HepG2 (cell line): ENCODE results near the gene GKN1. TPM values are rescaled to one million over a fixed set of nuclear protein-coding genes. Genes with fewer than 3 reads are reported as not detected.

ENCODE experiments used
- ARNT2 ChIP-seq: sonication (generic); formaldehyde crosslinking; IDR thresholded peaks from 2 replicates; pipeline ENCODE4 v1.8.0; 2022; ENCODE audit warnings: mild to moderate bottlenecking, low read depth, missing genetic modification reagents, moderate library complexity
- CBFB ChIP-seq: sonication (generic); formaldehyde crosslinking; IDR thresholded peaks from 2 replicates; pipeline ENCODE4 v1.4.0; 2020; ENCODE audit warnings: missing genetic modification reagents
- CENPT ChIP-seq: sonication (generic); formaldehyde crosslinking; IDR thresholded peaks from 2 replicates; pipeline ENCODE4 v1.8.0; 2022; ENCODE audit warnings: low read depth, mild to moderate bottlenecking, moderate library complexity, missing genetic modification reagents
- ETV6 ChIP-seq: sonication (generic); formaldehyde crosslinking; conservative IDR thresholded peaks from 2 replicates; pipeline ENCODE4 v1.4.0; 2020; ENCODE audit warnings: missing genetic modification reagents
- GATA4 ChIP-seq: sonication (generic); IDR thresholded peaks from 2 replicates; pipeline ENCODE4 v1.6.1; 2016; ENCODE audit warnings: antibody characterized with exemption, low read depth, borderline replicate concordance
- GTF3A ChIP-seq: sonication (generic); formaldehyde crosslinking; conservative IDR thresholded peaks from 2 replicates; pipeline ENCODE4 v1.4.0; 2020; ENCODE audit warnings: mild to moderate bottlenecking, missing genetic modification reagents
- HDAC2 ChIP-seq: sonication (generic); formaldehyde crosslinking; IDR thresholded peaks from 2 replicates; pipeline ENCODE4 v1.4.0; 2020; ENCODE audit warnings: missing genetic modification reagents
- MED8 ChIP-seq: sonication (generic); formaldehyde crosslinking; IDR thresholded peaks from 2 replicates; pipeline ENCODE4 v1.8.1; 2023; ENCODE audit warnings: mild to moderate bottlenecking, missing genetic modification reagents; ENCODE audit not compliant: insufficient replicate concordance
- TOPORS ChIP-seq: sonication (generic); formaldehyde crosslinking; IDR thresholded peaks from 2 replicates; pipeline ENCODE4 v1.8.0; 2023; ENCODE audit warnings: mild to moderate bottlenecking, missing genetic modification reagents
- ZFYVE20 ChIP-seq: sonication (generic); formaldehyde crosslinking; IDR thresholded peaks from 2 replicates; pipeline ENCODE4 v1.8.0; 2023; ENCODE audit warnings: low read depth, mild to moderate bottlenecking, moderate library complexity, missing genetic modification reagents, borderline replicate concordance
- ZMYM2 ChIP-seq: sonication (generic); formaldehyde crosslinking; IDR thresholded peaks from 2 replicates; pipeline ENCODE4 v1.8.0; 2022; ENCODE audit warnings: mild to moderate bottlenecking, missing genetic modification reagents
- ZNF17 ChIP-seq: sonication (generic); formaldehyde crosslinking; IDR thresholded peaks from 2 replicates; pipeline ENCODE4 v1.5.0; 2020; ENCODE audit warnings: mild to moderate bottlenecking, missing genetic modification reagents
- ZNF3 ChIP-seq: IDR thresholded peaks from 2 replicates; pipeline ENCODE4 v1.7.0; 2017; ENCODE audit warnings: inconsistent platforms
- ZNF407 ChIP-seq: sonication (generic); formaldehyde crosslinking; IDR thresholded peaks from one replicate; pipeline ENCODE4 v1.5.1; 2020; ENCODE audit warnings: mild to moderate bottlenecking, missing genetic modification reagents; ENCODE audit errors: not compliant biosample characterization
- ZNF547 ChIP-seq: sonication (generic); formaldehyde crosslinking; IDR thresholded peaks from 2 replicates; pipeline ENCODE4 v1.5.1; 2020; ENCODE audit warnings: mild to moderate bottlenecking, missing genetic modification reagents
- ZNF563 ChIP-seq: sonication (generic); formaldehyde crosslinking; IDR thresholded peaks from 2 replicates; pipeline ENCODE4 v1.8.0; 2022; ENCODE audit warnings: mild to moderate bottlenecking, moderate library complexity, missing genetic modification reagents
- ZNF574 ChIP-seq: sonication (generic); formaldehyde crosslinking; IDR thresholded peaks from 2 replicates; pipeline ENCODE4 v1.4.0; 2020; ENCODE audit warnings: missing genetic modification reagents
- ZNF850 ChIP-seq: sonication (generic); formaldehyde crosslinking; conservative IDR thresholded peaks from 2 replicates; pipeline ENCODE4 v1.9.0; 2021; ENCODE audit warnings: mild to moderate bottlenecking, missing genetic modification reagents
- polyA plus RNA-seq, 8 experiments: library from polyadenylated mRNA; depleted of rRNA in 3 of 8; stranded (reverse) in 7 of 8; unstranded in 1 of 8; fragments of >200 nt; fragmentation: Illumina TruSeq in 4 of 8; extraction: Trizol in 4 of 8; gene quantifications; 2 replicates each; pipeline versions ENCODE4 v1.2.1 to v1.2.3, GENCODE V29; 2011 to 2016; ENCODE audit warnings: low read depth in 4 of 8, missing spikeins in 1 of 8, mixed read lengths in 1 of 8; ENCODE audit not compliant: insufficient read depth in 1 of 8
- total RNA-seq, 5 experiments: library from RNA; depleted of rRNA; stranded (reverse); fragments of >200 nt; fragmentation: Illumina TruSeq; extraction: Trizol; gene quantifications; 2 replicates each; pipeline ENCODE4 v1.2.3, GENCODE V29; 2016; ENCODE audit warnings: low read depth in 1 of 5

Gene GKN1
- total and polyA plus RNA-seq, 2 of the 13 experiments (the other 11 are each of a cell fraction or from before 2014, with no cell fraction given) = not detected

- TF ChIP-seq ZNF407 (CRISPR knock-in tag) (peak; percentile 62), MED8 (CRISPR knock-in tag) (no peak), ZNF850 (CRISPR knock-in tag) (no peak), ZNF574 (CRISPR knock-in tag) (peak; percentile 49), ZFYVE20 (CRISPR knock-in tag) (no peak), CENPT (CRISPR knock-in tag) (peak; percentile 35; the same call in 1 of the 2 replicates), GTF3A (no peak), GATA4 (no peak), ZNF563 (no peak), HDAC2 (CRISPR knock-in tag) (peak; percentile 31; the same call in 1 of the 2 replicates), TOPORS (no peak), ETV6 (peak; percentile 61; the same call in 1 of the 2 replicates), CBFB (no peak), ZNF17 (CRISPR knock-in tag) (no peak), ZNF547 (CRISPR knock-in tag) (peak; percentile 74), ARNT2 (CRISPR knock-in tag) (no peak), ZNF3 (CRISPR knock-in tag) (no peak), ZMYM2 (CRISPR knock-in tag) (0 out of 2 replicates have a peak, but pooled peaks have one; percentile 21)
Observed at GRCh38 chr2:69013142-69013839, 38.9 kb downstream of the GKN1 start, which contains the start of gene ANTXR1 (continued).
